HG03520 (cell line): ENCODE results near the gene AFAP1.

ENCODE experiments used
- ATAC-seq: cut with Tn5 transposase; IDR thresholded peaks from one replicate; pipeline ENCODE4 v1.9.1; 2021; ENCODE audit warnings: mild to moderate bottlenecking, moderate library complexity; ENCODE audit not compliant: unreplicated experiment

Gene AFAP1

GRCh38 chr4:7725951-7726350 is 213.7 kb downstream of the AFAP1 start:
- ATAC-seq: no peak

GRCh38 chr4:7723625-7724024 is 216.0 kb downstream of the AFAP1 start:
- ATAC-seq: no peak

GRCh38 chr4:7722766-7723387 is 216.8 kb downstream of the AFAP1 start:
- no peak for ATAC-seq

GRCh38 chr4:7721984-7722551 is 217.6 kb downstream of the AFAP1 start:
- no peak for ATAC-seq

GRCh38 chr4:7719354-7720174 is 220.1 kb downstream of the AFAP1 start:
- no peak for ATAC-seq

GRCh38 chr4:7717946-7718490 is 221.6 kb downstream of the AFAP1 start:
- no peak for ATAC-seq

- no peak for ATAC-seq
These were observed 222.5 kb downstream of the AFAP1 start for GRCh38 chr4:7717161-7717560.

GRCh38 chr4:7716010-7716721 is 223.5 kb downstream of the AFAP1 start:
- no peak for ATAC-seq

- no peak for ATAC-seq
These were observed 224.2 kb downstream of the AFAP1 start for GRCh38 chr4:7715271-7716009.

- ATAC-seq: no peak
These were observed 224.9 kb downstream of the AFAP1 start for GRCh38 chr4:7714738-7715137.

GRCh38 chr4:7714176-7714575 is 225.5 kb downstream of the AFAP1 start:
- no peak for ATAC-seq

GRCh38 chr4:7713757-7714156 is 225.9 kb downstream of the AFAP1 start:
- ATAC-seq: no peak

GRCh38 chr4:7712021-7712671 is 227.5 kb downstream of the AFAP1 start:
- no peak for ATAC-seq

- ATAC-seq: no peak
These were observed 228.2 kb downstream of the AFAP1 start for GRCh38 chr4:7711307-7711963.

- ATAC-seq: no peak
These were observed 228.9 kb downstream of the AFAP1 start for GRCh38 chr4:7710576-7711306.

- no peak for ATAC-seq
These were observed 229.5 kb downstream of the AFAP1 start for GRCh38 chr4:7710126-7710525.

GRCh38 chr4:7709431-7709830 is 230.2 kb downstream of the AFAP1 start:
- ATAC-seq: no peak

- ATAC-seq: no peak
These were observed 230.7 kb downstream of the AFAP1 start for GRCh38 chr4:7708981-7709380.
